ENCODE measurements around the gene ABTB2.

- TF ChIP-seq CTCF (optimal IDR thresholded peaks at IDR 0.05 in 1 of 3, IDR thresholded peaks at IDR 0.05 in 1 of 3, conservative IDR thresholded peaks at IDR 0.05 in 1 of 3; ENCODE audit: extremely low read depth in 1 of 3, insufficient read depth in 2 of 3, low read length in 3 of 3) (no peak), EZH2 (IDR thresholded peaks at IDR 0.05; ENCODE audit: low read length) (no peak)
Observed at GRCh38 chr11:34348096-34348495, 9.7 kb downstream of the ABTB2 start.

Measured in keratinocyte (primary cell).